Stimulated activated CD4-positive, alpha-beta T cell treated with anti-CD3 and anti-CD28 coated beads, TNF-alpha, amount 100 ng/mL, for 24 hours (primary cell): ENCODE results near the gene TRIM46.
A peak's percentile ranks its signal among the peaks of the same experiment; 100 is the strongest.
"Not testable (repeated sequence)": the region's sequence is repeated elsewhere in the genome, so short reads cannot be mapped to it uniquely, and the experiment has no call there.

Source experiments
- DNase-seq, 3 experiments: peaks; one replicate each; pipeline ENCODE4 v3.0.0-alpha.2; 2020; ENCODE audit warnings: low read depth in 3 of 3

The TRIM46 gene

GRCh38 chr1:155227261-155228095 lies 53.8 kb downstream of the TRIM46 start:
- DNase-seq, result peak; percentile 97 to 99 (median 97)

- DNase-seq, result no peak
Observed at GRCh38 chr1:155228096-155228427, 54.4 kb downstream of the TRIM46 start.

GRCh38 chr1:155231302-155231701 lies 57.7 kb downstream of the TRIM46 start:
- DNase-seq, result not testable (repeated sequence)

- not testable (repeated sequence) for DNase-seq
Observed at GRCh38 chr1:155232001-155232978, 58.6 kb downstream of the TRIM46 start.

GRCh38 chr1:155233502-155233901 lies 59.9 kb downstream of the TRIM46 start:
- DNase-seq, result not testable (repeated sequence)
